Diencephalon (tissue), 1 donor: ENCODE results near the gene SLC35E3. TPM values are rescaled to one million over a fixed set of nuclear protein-coding genes. Genes with fewer than 3 reads are reported as not detected.

Experiments
- total RNA-seq: library from RNA; depleted of rRNA; stranded (reverse); fragments of >200 nt; gene quantifications from one replicate; pipeline ENCODE4 v1.2.3, GENCODE V29; 2014

The SLC35E3 gene
- 11.8 TPM for total RNA-seq

GRCh38 chr12:68745904-68746571, at the start of gene SLC35E3:
TSS of gene SLC35E3 (plus strand) at chr12:68746176. CDS start at chr12:68746378, 202 bp downstream.

DNA sequence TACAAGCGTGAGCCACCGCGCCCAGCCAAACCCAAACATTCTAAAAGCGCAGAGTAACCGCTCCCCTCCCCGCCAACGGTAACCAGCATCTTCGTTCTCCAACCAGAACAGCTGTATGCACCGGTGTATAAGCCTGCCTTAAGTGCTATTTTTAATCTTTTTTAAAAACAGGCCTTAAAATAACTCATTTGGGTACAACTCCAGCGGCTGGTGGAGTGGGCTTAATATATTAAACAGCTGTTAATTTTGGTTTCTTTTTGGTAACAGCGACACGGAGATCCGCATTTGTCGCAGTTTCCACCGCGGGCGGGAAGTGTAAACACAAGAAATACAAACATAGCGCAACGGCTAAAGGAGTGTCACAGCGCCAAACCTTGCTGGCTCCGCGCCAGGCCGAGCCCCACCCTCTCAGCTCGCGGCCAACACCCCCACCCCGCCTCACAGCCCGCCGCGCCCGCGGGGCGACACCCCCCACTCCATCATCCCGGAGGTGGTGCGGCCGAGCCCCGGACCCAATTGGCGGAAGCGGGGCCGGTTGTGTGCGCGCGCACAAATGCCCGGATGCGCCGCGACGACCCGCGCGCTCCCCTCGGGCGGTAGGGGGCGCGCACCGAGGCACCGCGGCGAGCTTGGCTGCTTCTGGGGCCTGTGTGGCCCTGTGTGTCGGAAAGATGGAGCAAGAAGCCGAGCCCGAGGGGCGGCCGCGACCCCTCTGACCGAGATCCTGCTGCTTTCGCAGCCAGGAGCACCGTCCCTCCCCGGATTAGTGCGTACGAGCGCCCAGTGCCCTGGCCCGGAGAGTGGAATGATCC, 61.8 kb downstream of the SLC35E3 start, which contains the start of gene MDM2:
Gene MDM2, plus strand, starts transcription at position 602 of the 812 bp plus-strand sequence. CDS start 301 bp downstream, outside the sequence.

Other genes starting within 250 kb of the SLC35E3 start
- 131 TPM for gene RAP1B, start 135.3 kb upstream of the SLC35E3 start, total RNA-seq
- 48.2 TPM for gene NUP107, start 59.2 kb upstream of the SLC35E3 start, total RNA-seq
- 40.8 TPM for gene MDM2, start 62.0 kb downstream of the SLC35E3 start, total RNA-seq
- gene CPM, start 187.0 kb downstream of the SLC35E3 start, total RNA-seq: 2.5 TPM